HG02981 (cell line): ENCODE results near the gene MED27.
"Not testable (repeated sequence)": the region's sequence is repeated elsewhere in the genome, so short reads cannot be mapped to it uniquely, and the experiment has no call there.

Source experiments
- ATAC-seq: cut with Tn5 transposase; IDR thresholded peaks from one replicate; pipeline ENCODE4 v1.9.1; 2021; ENCODE audit warnings: mild to moderate bottlenecking, moderate library complexity; ENCODE audit not compliant: unreplicated experiment

The MED27 gene

GRCh38 chr9:132077881-132078698, 1.6 kb downstream of the MED27 start:
- no peak for ATAC-seq

GRCh38 chr9:132075853-132076252, 3.8 kb downstream of the MED27 start:
- no peak for ATAC-seq

- ATAC-seq: no peak
These were observed 4.9 kb downstream of the MED27 start for GRCh38 chr9:132074736-132075135.

- ATAC-seq: no peak
These were observed 7.7 kb downstream of the MED27 start for GRCh38 chr9:132071847-132072507.

GRCh38 chr9:132069046-132069898, 10.4 kb downstream of the MED27 start:
- ATAC-seq: no peak

GRCh38 chr9:132068605-132069004, 11.1 kb downstream of the MED27 start:
- no peak for ATAC-seq

GRCh38 chr9:132066511-132066910, 13.2 kb downstream of the MED27 start:
- no peak for ATAC-seq

GRCh38 chr9:132066057-132066456, 13.6 kb downstream of the MED27 start:
- ATAC-seq: no peak

GRCh38 chr9:132063281-132063680, 16.4 kb downstream of the MED27 start:
- no peak for ATAC-seq

GRCh38 chr9:132062806-132063205, 16.9 kb downstream of the MED27 start:
- ATAC-seq: no peak

- ATAC-seq: no peak
These were observed 18.1 kb downstream of the MED27 start for GRCh38 chr9:132061526-132061925.

- ATAC-seq: no peak
These were observed 20.3 kb downstream of the MED27 start for GRCh38 chr9:132059361-132059760.

GRCh38 chr9:132058226-132058625, 21.4 kb downstream of the MED27 start:
- ATAC-seq: not testable (repeated sequence)

GRCh38 chr9:132056717-132057560, 22.7 kb downstream of the MED27 start:
- no peak for ATAC-seq

GRCh38 chr9:132055756-132056155, 23.9 kb downstream of the MED27 start:
- ATAC-seq: no peak

GRCh38 chr9:132054024-132054423, 25.6 kb downstream of the MED27 start:
- ATAC-seq: no peak

- ATAC-seq: no peak
These were observed 29.8 kb downstream of the MED27 start for GRCh38 chr9:132049900-132050299.

- no peak for ATAC-seq
These were observed 30.3 kb downstream of the MED27 start for GRCh38 chr9:132049323-132049882.

GRCh38 chr9:132048201-132048600, 31.5 kb downstream of the MED27 start:
- ATAC-seq: no peak

GRCh38 chr9:132046456-132046855, 33.2 kb downstream of the MED27 start:
- ATAC-seq: no peak
